ENCODE measurements around the gene CMTM4.
A peak's percentile ranks its signal among the peaks of the same experiment; 100 is the strongest.

CMTM4 gene

GRCh38 chr16:66706506-66706880, 9.9 kb upstream of the CMTM4 start:
- H3K27me3 ChIP-seq (ENCODE audit: control insufficient read depth in 5 of 5, insufficient read depth in 4 of 5, low read length in 5 of 5) = no peaks in the 10 kb centered on the region
- no peak overlapping the region for H3K27ac ChIP-seq (ENCODE audit: low read depth, low read length)
- H3K36me3 ChIP-seq (ENCODE audit: control insufficient read depth in 5 of 5, insufficient read depth in 5 of 5, low read length in 5 of 5) = no peaks in the 10 kb centered on the region
- H3K4me3 ChIP-seq (ENCODE audit: low read depth in 1 of 5, low read length in 5 of 5) = peak overlapping the region in 2 of 5 donors; percentile 18 to 34
- peak overlapping the region in 3 of 5 donors; percentile 35 to 48 (median 45) for H3K9ac ChIP-seq (ENCODE audit: low read length in 5 of 5)
- H3K9me3 ChIP-seq (ENCODE audit: control insufficient read depth in 5 of 5, low read length in 5 of 5) = no peaks in the 10 kb centered on the region
- peaks cover 4 to 22% (median 21%) of the 10 kb centered on the region in 5 donors for H3K4me1 ChIP-seq (ENCODE audit: control insufficient read depth in 5 of 5, insufficient read depth in 5 of 5, low read length in 5 of 5)

- Histone ChIP-seq H3K9me3 (ENCODE audit: control insufficient read depth in 5 of 5, low read length in 5 of 5) (no peaks in the 10 kb centered on the region), H3K36me3 (ENCODE audit: control insufficient read depth in 5 of 5, insufficient read depth in 5 of 5, low read length in 5 of 5) (no peaks in the 10 kb centered on the region), H3K27me3 (ENCODE audit: control insufficient read depth in 5 of 5, insufficient read depth in 4 of 5, low read length in 5 of 5) (no peaks in the 10 kb centered on the region), H3K4me1 (ENCODE audit: control insufficient read depth in 5 of 5, insufficient read depth in 5 of 5, low read length in 5 of 5) (peaks cover 4 to 22% (median 21%) of the 10 kb centered on the region in 5 donors), H3K27ac (ENCODE audit: low read depth, low read length) (no peak overlapping the region), H3K4me3 (ENCODE audit: low read depth in 1 of 5, low read length in 5 of 5) (peak overlapping the region in 2 of 5 donors; percentile 18 to 34), H3K9ac (ENCODE audit: low read length in 5 of 5) (peak overlapping the region in 3 of 5 donors; percentile 35 to 48 (median 45))
Observed at GRCh38 chr16:66705790-66706505, 9.4 kb upstream of the CMTM4 start.

- no peaks in the 10 kb centered on the region for H3K36me3 ChIP-seq (ENCODE audit: control insufficient read depth in 5 of 5, insufficient read depth in 5 of 5, low read length in 5 of 5)
- no peaks in the 10 kb centered on the region for H3K9me3 ChIP-seq (ENCODE audit: control insufficient read depth in 5 of 5, low read length in 5 of 5)
- H3K4me1 ChIP-seq (ENCODE audit: control insufficient read depth in 5 of 5, insufficient read depth in 5 of 5, low read length in 5 of 5) = peaks cover 4 to 22% (median 21%) of the 10 kb centered on the region in 5 donors
- H3K27ac ChIP-seq (ENCODE audit: low read depth, low read length) = no peak overlapping the region
- no peaks in the 10 kb centered on the region for H3K27me3 ChIP-seq (ENCODE audit: control insufficient read depth in 5 of 5, insufficient read depth in 4 of 5, low read length in 5 of 5)
- peak overlapping the region in 1 of 5 donors; percentile 19 for H3K9ac ChIP-seq (ENCODE audit: low read length in 5 of 5)
- peak overlapping the region in 1 of 5 donors; percentile 15 for H3K4me3 ChIP-seq (ENCODE audit: low read depth in 1 of 5, low read length in 5 of 5)
Observed at GRCh38 chr16:66703406-66704215, 7.1 kb upstream of the CMTM4 start.

- Histone ChIP-seq H3K27ac (ENCODE audit: low read depth, low read length) (no peak overlapping the region), H3K4me1 (ENCODE audit: control insufficient read depth in 5 of 5, insufficient read depth in 5 of 5, low read length in 5 of 5) (peaks cover 3 to 28% (median 27%) of the 10 kb centered on the region in 5 donors), H3K9me3 (ENCODE audit: control insufficient read depth in 5 of 5, low read length in 5 of 5) (no peaks in the 10 kb centered on the region), H3K27me3 (ENCODE audit: control insufficient read depth in 5 of 5, insufficient read depth in 4 of 5, low read length in 5 of 5) (no peaks in the 10 kb centered on the region), H3K9ac (ENCODE audit: low read length in 5 of 5) (no peak overlapping the region), H3K36me3 (ENCODE audit: control insufficient read depth in 5 of 5, insufficient read depth in 5 of 5, low read length in 5 of 5) (no peaks in the 10 kb centered on the region), H3K4me3 (ENCODE audit: low read depth in 1 of 5, low read length in 5 of 5) (no peak overlapping the region)
Observed at GRCh38 chr16:66701516-66701915, 5.0 kb upstream of the CMTM4 start.

- H3K9me3 ChIP-seq (ENCODE audit: control insufficient read depth in 5 of 5, low read length in 5 of 5) = no peaks in the 10 kb centered on the region
- no peak overlapping the region for H3K4me3 ChIP-seq (ENCODE audit: low read depth in 1 of 5, low read length in 5 of 5)
- no peaks in the 10 kb centered on the region for H3K36me3 ChIP-seq (ENCODE audit: control insufficient read depth in 5 of 5, insufficient read depth in 5 of 5, low read length in 5 of 5)
- H3K27ac ChIP-seq (ENCODE audit: low read depth, low read length) = no peak overlapping the region
- no peaks in the 10 kb centered on the region for H3K27me3 ChIP-seq (ENCODE audit: control insufficient read depth in 5 of 5, insufficient read depth in 4 of 5, low read length in 5 of 5)
- peaks cover 2 to 24% (median 24%) of the 10 kb centered on the region in 5 donors for H3K4me1 ChIP-seq (ENCODE audit: control insufficient read depth in 5 of 5, insufficient read depth in 5 of 5, low read length in 5 of 5)
- no peak overlapping the region for H3K9ac ChIP-seq (ENCODE audit: low read length in 5 of 5)
Observed at GRCh38 chr16:66701026-66701425, 4.5 kb upstream of the CMTM4 start.

- H3K27me3 ChIP-seq (ENCODE audit: control insufficient read depth in 5 of 5, insufficient read depth in 4 of 5, low read length in 5 of 5) = no peaks in the 10 kb centered on the region
- no peak overlapping the region for H3K9ac ChIP-seq (ENCODE audit: low read length in 5 of 5)
Observed at GRCh38 chr16:66699898-66700297, 3.4 kb upstream of the CMTM4 start.

GRCh38 chr16:66698046-66698445, 1.5 kb upstream of the CMTM4 start:
- H3K36me3 ChIP-seq (ENCODE audit: control insufficient read depth in 5 of 5, insufficient read depth in 5 of 5, low read length in 5 of 5) = no peaks in the 10 kb centered on the region
- H3K9ac ChIP-seq (ENCODE audit: low read length in 5 of 5) = no peak overlapping the region
- no peak overlapping the region for H3K27ac ChIP-seq (ENCODE audit: low read depth, low read length)
- no peaks in the 10 kb centered on the region for H3K9me3 ChIP-seq (ENCODE audit: control insufficient read depth in 5 of 5, low read length in 5 of 5)
- H3K27me3 ChIP-seq (ENCODE audit: control insufficient read depth in 5 of 5, insufficient read depth in 4 of 5, low read length in 5 of 5) = no peaks in the 10 kb centered on the region
- peaks cover 3 to 24% (median 18%) of the 10 kb centered on the region in 5 donors for H3K4me1 ChIP-seq (ENCODE audit: control insufficient read depth in 5 of 5, insufficient read depth in 5 of 5, low read length in 5 of 5)
- no peak overlapping the region for H3K4me3 ChIP-seq (ENCODE audit: low read depth in 1 of 5, low read length in 5 of 5)

More at GRCh38 chr16:66699898-66700297, 3.4 kb upstream of the CMTM4 start:
- Histone ChIP-seq H3K4me1 (ENCODE audit: control insufficient read depth in 5 of 5, insufficient read depth in 5 of 5, low read length in 5 of 5) (peaks cover 5 to 34% (median 28%) of the 10 kb centered on the region in 5 donors), H3K36me3 (ENCODE audit: control insufficient read depth in 5 of 5, insufficient read depth in 5 of 5, low read length in 5 of 5) (no peaks in the 10 kb centered on the region), H3K9me3 (ENCODE audit: control insufficient read depth in 5 of 5, low read length in 5 of 5) (no peaks in the 10 kb centered on the region), H3K4me3 (ENCODE audit: low read depth in 1 of 5, low read length in 5 of 5) (no peak overlapping the region), H3K27ac (ENCODE audit: low read depth, low read length) (no peak overlapping the region)

GRCh38 chr16:66695935-66696668, 441 bp downstream of the CMTM4 start:
- no peak overlapping the region for H3K27ac ChIP-seq (ENCODE audit: low read depth, low read length)
- H3K27me3 ChIP-seq (ENCODE audit: control insufficient read depth in 5 of 5, insufficient read depth in 4 of 5, low read length in 5 of 5) = no peaks in the 10 kb centered on the region
- H3K4me1 ChIP-seq (ENCODE audit: control insufficient read depth in 5 of 5, insufficient read depth in 5 of 5, low read length in 5 of 5) = peaks cover 3 to 22% (median 18%) of the 10 kb centered on the region in 5 donors
- no peaks in the 10 kb centered on the region for H3K9me3 ChIP-seq (ENCODE audit: control insufficient read depth in 5 of 5, low read length in 5 of 5)
- no peaks in the 10 kb centered on the region for H3K36me3 ChIP-seq (ENCODE audit: control insufficient read depth in 5 of 5, insufficient read depth in 5 of 5, low read length in 5 of 5)
- peak overlapping the region; percentile 40 to 77 (median 66) for H3K4me3 ChIP-seq (ENCODE audit: low read depth in 1 of 5, low read length in 5 of 5)
- H3K9ac ChIP-seq (ENCODE audit: low read length in 5 of 5) = peak overlapping the region in 4 of 5 donors; percentile 71 to 86 (median 78)

- no peak overlapping the region for H3K27ac ChIP-seq (ENCODE audit: low read depth, low read length)
- H3K9me3 ChIP-seq (ENCODE audit: control insufficient read depth in 5 of 5, low read length in 5 of 5) = no peaks in the 10 kb centered on the region
- no peaks in the 10 kb centered on the region for H3K27me3 ChIP-seq (ENCODE audit: control insufficient read depth in 5 of 5, insufficient read depth in 4 of 5, low read length in 5 of 5)
- peaks cover 3 to 22% (median 15%) of the 10 kb centered on the region in 5 donors for H3K4me1 ChIP-seq (ENCODE audit: control insufficient read depth in 5 of 5, insufficient read depth in 5 of 5, low read length in 5 of 5)
- H3K4me3 ChIP-seq (ENCODE audit: low read depth in 1 of 5, low read length in 5 of 5) = peak overlapping the region; percentile 40 to 77 (median 66)
- peak overlapping the region in 4 of 5 donors; percentile 71 to 86 (median 78) for H3K9ac ChIP-seq (ENCODE audit: low read length in 5 of 5)
- H3K36me3 ChIP-seq (ENCODE audit: control insufficient read depth in 5 of 5, insufficient read depth in 5 of 5, low read length in 5 of 5) = no peaks in the 10 kb centered on the region
Observed at GRCh38 chr16:66695471-66695934, 1.0 kb downstream of the CMTM4 start.
